Endothelial cell of umbilical vein (primary cell): ENCODE measurements around the gene CLN3.

ENCODE experiments used
- EZH2 ChIP-seq: IDR thresholded peaks from 2 replicates; pipeline ENCODE4 v1.6.1; 2012; ENCODE audit warnings: borderline replicate concordance, low read depth, mild to moderate bottlenecking, moderate library complexity, low read length, inconsistent platforms; ENCODE audit not compliant: severe bottlenecking
- FOS ChIP-seq: IDR thresholded peaks from 2 replicates; pipeline ENCODE4 v1.6.1; 2011; ENCODE audit warnings: mild to moderate bottlenecking, low read length, moderate library complexity, borderline replicate concordance; ENCODE audit not compliant: insufficient read depth
- GATA2 ChIP-seq: IDR thresholded peaks from 2 replicates; pipeline ENCODE4 v1.7.0; 2011; ENCODE audit warnings: low read depth, mild to moderate bottlenecking, moderate library complexity, mixed read lengths, low read length; ENCODE audit not compliant: insufficient read length, insufficient read depth
- JUN ChIP-seq: IDR thresholded peaks from 2 replicates; pipeline ENCODE4 v1.6.1; 2011; ENCODE audit warnings: borderline replicate concordance, low read depth; ENCODE audit not compliant: insufficient read length, insufficient read depth
- MYC ChIP-seq: IDR thresholded peaks from one replicate; pipeline ENCODE4 v1.6.1; 2011; ENCODE audit warnings: mild to moderate bottlenecking, low read depth, low read length
- POLR2A ChIP-seq: IDR thresholded peaks from 2 replicates; pipeline ENCODE4 v1.6.1; 2012; ENCODE audit warnings: low read depth, mild to moderate bottlenecking, control low read depth, low read length
- POLR2AphosphoS5 ChIP-seq: IDR thresholded peaks from 2 replicates; pipeline ENCODE4 v1.6.1; 2012; ENCODE audit warnings: low read depth, mild to moderate bottlenecking, control low read depth, low read length, moderate library complexity; ENCODE audit not compliant: insufficient read depth
- TF ChIP-seq, protein P1 (sequence below), 2 donors: IDR thresholded peaks; 1 replicate in 1 of 2; 2 replicates in 1 of 2; pipeline ENCODE4 v1.5.1; 2011; ENCODE audit warnings: low read length in 2 of 2, mild to moderate bottlenecking in 2 of 2, moderate library complexity in 2 of 2, control low read depth in 1 of 2, inconsistent platforms in 1 of 2, low read depth in 1 of 2; ENCODE audit not compliant: insufficient read depth in 1 of 2; ENCODE audit errors: extremely low read depth in 1 of 2
- TF ChIP-seq, protein P2 (sequence below): IDR thresholded peaks from 2 replicates; pipeline ENCODE4 v1.6.1; 2011; ENCODE audit not compliant: insufficient read depth, insufficient read length

DNA sequence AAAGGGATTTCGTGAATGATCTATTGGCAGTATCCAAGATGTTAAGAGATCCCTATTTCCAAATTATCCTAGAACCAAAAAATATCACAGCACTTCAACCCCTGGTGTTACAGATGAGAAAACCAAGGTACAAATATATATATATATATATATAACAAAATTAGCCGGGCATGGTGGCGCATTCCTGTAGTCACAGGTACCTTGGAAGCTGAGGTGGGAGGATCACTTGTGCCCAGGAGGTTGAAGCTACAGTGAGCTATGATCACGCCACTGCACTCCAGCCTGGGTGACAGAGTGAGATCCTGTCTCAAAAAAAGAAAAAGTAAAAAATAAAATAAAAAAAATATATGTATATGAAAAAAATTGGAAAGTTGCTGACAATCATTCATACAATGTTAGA lies 637 bp upstream of the CLN3 start:
- TF ChIP-seq POLR2A (no peak), EZH2 (no peak), POLR2AphosphoS5 (no peak), JUN (no peak), MYC (no peak), FOS (no peak), GATA2 (no peak)
- TF ChIP-seq, protein P1, sequence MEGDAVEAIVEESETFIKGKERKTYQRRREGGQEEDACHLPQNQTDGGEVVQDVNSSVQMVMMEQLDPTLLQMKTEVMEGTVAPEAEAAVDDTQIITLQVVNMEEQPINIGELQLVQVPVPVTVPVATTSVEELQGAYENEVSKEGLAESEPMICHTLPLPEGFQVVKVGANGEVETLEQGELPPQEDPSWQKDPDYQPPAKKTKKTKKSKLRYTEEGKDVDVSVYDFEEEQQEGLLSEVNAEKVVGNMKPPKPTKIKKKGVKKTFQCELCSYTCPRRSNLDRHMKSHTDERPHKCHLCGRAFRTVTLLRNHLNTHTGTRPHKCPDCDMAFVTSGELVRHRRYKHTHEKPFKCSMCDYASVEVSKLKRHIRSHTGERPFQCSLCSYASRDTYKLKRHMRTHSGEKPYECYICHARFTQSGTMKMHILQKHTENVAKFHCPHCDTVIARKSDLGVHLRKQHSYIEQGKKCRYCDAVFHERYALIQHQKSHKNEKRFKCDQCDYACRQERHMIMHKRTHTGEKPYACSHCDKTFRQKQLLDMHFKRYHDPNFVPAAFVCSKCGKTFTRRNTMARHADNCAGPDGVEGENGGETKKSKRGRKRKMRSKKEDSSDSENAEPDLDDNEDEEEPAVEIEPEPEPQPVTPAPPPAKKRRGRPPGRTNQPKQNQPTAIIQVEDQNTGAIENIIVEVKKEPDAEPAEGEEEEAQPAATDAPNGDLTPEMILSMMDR (IDR thresholded peaks at IDR 0.05; ENCODE audit: extremely low read depth in 1 of 2, insufficient read depth in 1 of 2, low read depth in 1 of 2, low read length in 2 of 2), result no peak
- TF ChIP-seq, protein P2, sequence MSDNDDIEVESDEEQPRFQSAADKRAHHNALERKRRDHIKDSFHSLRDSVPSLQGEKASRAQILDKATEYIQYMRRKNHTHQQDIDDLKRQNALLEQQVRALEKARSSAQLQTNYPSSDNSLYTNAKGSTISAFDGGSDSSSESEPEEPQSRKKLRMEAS, result no peak
